ENCODE data around the gene PHF1.
"Not testable (repeated sequence)": the region's sequence is repeated elsewhere in the genome, so short reads cannot be mapped to it uniquely, and the experiment has no call there.

PHF1 gene

DNA sequence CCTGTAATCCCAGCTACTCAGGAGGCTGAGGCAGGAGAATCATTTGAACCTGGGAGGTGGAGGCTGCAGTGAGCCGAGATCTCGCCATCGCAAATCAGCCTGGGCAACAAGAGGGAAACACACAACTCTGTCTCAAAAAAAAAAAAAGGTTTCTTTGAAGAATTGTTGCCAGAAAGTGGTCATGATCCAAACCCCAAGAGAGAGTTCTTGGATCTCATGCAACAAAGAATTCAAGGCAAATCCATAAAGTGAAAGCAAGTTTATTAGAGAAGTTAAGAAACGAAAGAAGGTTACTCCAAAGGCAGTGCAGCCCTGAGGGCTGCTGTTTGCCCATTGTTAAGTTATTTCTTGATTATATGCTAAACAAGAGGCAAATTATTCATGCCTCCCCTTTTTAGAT lies 33.6 kb upstream of the PHF1 start:
- no peak overlapping the region for H3K4ac ChIP-seq (ENCODE audit: low read depth, low read length)
- H3K9ac ChIP-seq (ENCODE audit: low read length) = no peak overlapping the region
- H3K18ac ChIP-seq (ENCODE audit: low read length) = no peak overlapping the region
- H3K36me3 ChIP-seq (ENCODE audit: control insufficient read depth, insufficient read depth, low read length) = no peaks in the 10 kb centered on the region
- no peak overlapping the region for H3K27ac ChIP-seq (ENCODE audit: low read depth, low read length)
- DNase-seq = no peak
- H2BK5ac ChIP-seq (ENCODE audit: low read length) = no peak overlapping the region
- no peak overlapping the region for H3K4me3 ChIP-seq (ENCODE audit: low read length)
- no peak overlapping the region for H3K4me2 ChIP-seq (ENCODE audit: low read length)
- no CpG with 5 or more reads among the region's 4 CpGs for WGBS (ENCODE audit: extremely low coverage, insufficient coverage, low lambda C conversion rate)
- H3K79me2 ChIP-seq (ENCODE audit: control insufficient read depth, insufficient read depth, low read length) = no peaks in the 10 kb centered on the region
- H2BK15ac ChIP-seq (replicated peaks; ENCODE audit: low read depth) = no peak overlapping the region
- H2AK5ac ChIP-seq (ENCODE audit: low read length) = no peak overlapping the region
- no peak overlapping the region for H3K23ac ChIP-seq (ENCODE audit: low read length)
- H4K8ac ChIP-seq (ENCODE audit: low read depth, low read length) = no peak overlapping the region
- no peaks in the 10 kb centered on the region for H3K79me1 ChIP-seq (ENCODE audit: low read length)
- H3K56ac ChIP-seq (ENCODE audit: low read length) = no peak overlapping the region
- no peak overlapping the region for H2BK120ac ChIP-seq (ENCODE audit: low read depth, low read length)
- H3K4me1 ChIP-seq (ENCODE audit: control insufficient read depth, low read depth, low read length) = peaks cover 7% of the 10 kb centered on the region
- no peak overlapping the region for H4K5ac ChIP-seq (ENCODE audit: low read length)
- H3K27me3 ChIP-seq (ENCODE audit: insufficient read depth, low read length, poor library complexity) = no peaks in the 10 kb centered on the region

- not testable (repeated sequence) for H3K27me3 ChIP-seq (ENCODE audit: insufficient read depth, low read length, poor library complexity); H3K4me3 ChIP-seq (ENCODE audit: low read length); H3K36me3 ChIP-seq (ENCODE audit: control insufficient read depth, insufficient read depth, low read length); H3K9ac ChIP-seq (ENCODE audit: low read length); H3K4ac ChIP-seq (ENCODE audit: low read depth, low read length); H2BK5ac ChIP-seq (ENCODE audit: low read length); H4K8ac ChIP-seq (ENCODE audit: low read depth, low read length); H3K18ac ChIP-seq (ENCODE audit: low read length); H3K4me2 ChIP-seq (ENCODE audit: low read length); H4K5ac ChIP-seq (ENCODE audit: low read length); H3K4me1 ChIP-seq (ENCODE audit: control insufficient read depth, low read depth, low read length); H3K23ac ChIP-seq (ENCODE audit: low read length); H2AK5ac ChIP-seq (ENCODE audit: low read length); DNase-seq; H3K79me1 ChIP-seq (ENCODE audit: low read length); H2BK15ac ChIP-seq (replicated peaks; ENCODE audit: low read depth); H3K56ac ChIP-seq (ENCODE audit: low read length); H3K79me2 ChIP-seq (ENCODE audit: control insufficient read depth, insufficient read depth, low read length); H3K27ac ChIP-seq (ENCODE audit: low read depth, low read length); H2BK120ac ChIP-seq (ENCODE audit: low read depth, low read length)
- no CpG with 5 or more reads among the region's 10 CpGs for WGBS (ENCODE audit: extremely low coverage, insufficient coverage, low lambda C conversion rate)
These were observed 31.6 kb upstream of the PHF1 start for GRCh38 chr6:33379184-33379583.

GRCh38 chr6:33380272-33380981 lies 30.4 kb upstream of the PHF1 start:
- H2AK5ac ChIP-seq (ENCODE audit: low read length) = no peak overlapping the region
- H3K79me2 ChIP-seq (ENCODE audit: control insufficient read depth, insufficient read depth, low read length) = no peaks in the 10 kb centered on the region
- no peak overlapping the region for H4K5ac ChIP-seq (ENCODE audit: low read length)
- WGBS (ENCODE audit: extremely low coverage, insufficient coverage, low lambda C conversion rate) = no CpG with 5 or more reads among the region's 2 CpGs
- no peak overlapping the region for H3K18ac ChIP-seq (ENCODE audit: low read length)
- H4K8ac ChIP-seq (ENCODE audit: low read depth, low read length) = no peak overlapping the region
- H2BK5ac ChIP-seq (ENCODE audit: low read length) = no peak overlapping the region
- H3K4me1 ChIP-seq (ENCODE audit: control insufficient read depth, low read depth, low read length) = no peaks in the 10 kb centered on the region
- no peak overlapping the region for H3K56ac ChIP-seq (ENCODE audit: low read length)
- H3K4me2 ChIP-seq (ENCODE audit: low read length) = no peak overlapping the region
- no peaks in the 10 kb centered on the region for H3K27me3 ChIP-seq (ENCODE audit: insufficient read depth, low read length, poor library complexity)
- no peak overlapping the region for H3K4me3 ChIP-seq (ENCODE audit: low read length)
- DNase-seq = no peak
- H3K23ac ChIP-seq (ENCODE audit: low read length) = no peak overlapping the region
- H3K36me3 ChIP-seq (ENCODE audit: control insufficient read depth, insufficient read depth, low read length) = no peaks in the 10 kb centered on the region
- no peak overlapping the region for H3K9ac ChIP-seq (ENCODE audit: low read length)
- H3K79me1 ChIP-seq (ENCODE audit: low read length) = no peaks in the 10 kb centered on the region
- H3K27ac ChIP-seq (ENCODE audit: low read depth, low read length) = no peak overlapping the region
- H2BK15ac ChIP-seq (replicated peaks; ENCODE audit: low read depth) = no peak overlapping the region
- H3K4ac ChIP-seq (ENCODE audit: low read depth, low read length) = no peak overlapping the region
- no peak overlapping the region for H2BK120ac ChIP-seq (ENCODE audit: low read depth, low read length)

GRCh38 chr6:33383427-33384185 lies 27.2 kb upstream of the PHF1 start:
- no CpG with 5 or more reads among the region's 10 CpGs for WGBS (ENCODE audit: extremely low coverage, insufficient coverage, low lambda C conversion rate)
- Histone ChIP-seq H2BK120ac (ENCODE audit: low read depth, low read length) (no peak overlapping the region), H3K79me1 (ENCODE audit: low read length) (no peaks in the 10 kb centered on the region), H2AK5ac (ENCODE audit: low read length) (no peak overlapping the region), H3K27me3 (ENCODE audit: insufficient read depth, low read length, poor library complexity) (no peaks in the 10 kb centered on the region), H3K9ac (ENCODE audit: low read length) (no peak overlapping the region), H3K4me2 (ENCODE audit: low read length) (no peak overlapping the region), H3K79me2 (ENCODE audit: control insufficient read depth, insufficient read depth, low read length) (no peaks in the 10 kb centered on the region), H3K23ac (ENCODE audit: low read length) (no peak overlapping the region), H3K4me3 (ENCODE audit: low read length) (no peak overlapping the region), H2BK15ac (replicated peaks; ENCODE audit: low read depth) (no peak overlapping the region), H3K4me1 (ENCODE audit: control insufficient read depth, low read depth, low read length) (no peaks in the 10 kb centered on the region), H3K27ac (ENCODE audit: low read depth, low read length) (no peak overlapping the region), H4K5ac (ENCODE audit: low read length) (no peak overlapping the region), H3K18ac (ENCODE audit: low read length) (no peak overlapping the region), H4K8ac (ENCODE audit: low read depth, low read length) (no peak overlapping the region), H3K4ac (ENCODE audit: low read depth, low read length) (no peak overlapping the region), H2BK5ac (ENCODE audit: low read length) (no peak overlapping the region), H3K56ac (ENCODE audit: low read length) (no peak overlapping the region), H3K36me3 (ENCODE audit: control insufficient read depth, insufficient read depth, low read length) (no peaks in the 10 kb centered on the region)
- no peak for DNase-seq

DNA sequence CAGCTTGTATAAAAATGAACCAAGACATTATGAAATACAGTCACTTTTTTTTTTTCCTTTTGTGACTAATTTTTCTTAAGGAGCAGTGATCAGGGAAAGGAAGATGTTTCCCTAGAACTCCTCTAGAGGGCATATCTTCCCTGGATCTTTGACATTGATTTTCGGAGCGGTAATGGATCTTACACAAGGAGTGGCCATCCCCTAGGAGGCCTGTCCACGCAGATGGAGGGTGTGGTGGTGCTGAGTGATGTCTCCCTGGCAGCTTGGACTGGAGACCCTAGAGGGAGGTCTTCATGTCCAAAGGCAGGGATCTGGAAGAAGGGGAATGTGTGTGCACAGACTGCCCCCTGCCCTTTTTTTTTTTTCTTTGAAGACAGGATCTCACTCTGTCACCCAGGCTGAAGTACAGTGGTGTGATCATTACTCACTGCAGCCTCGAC lies 26.2 kb upstream of the PHF1 start:
- Histone ChIP-seq H3K18ac (ENCODE audit: low read length) (no peak overlapping the region), H4K5ac (ENCODE audit: low read length) (no peak overlapping the region), H3K23ac (ENCODE audit: low read length) (no peak overlapping the region), H3K4me2 (ENCODE audit: low read length) (no peak overlapping the region), H3K36me3 (ENCODE audit: control insufficient read depth, insufficient read depth, low read length) (no peaks in the 10 kb centered on the region), H3K4me3 (ENCODE audit: low read length) (no peak overlapping the region), H3K56ac (ENCODE audit: low read length) (peak overlapping the region; percentile 49), H3K4ac (ENCODE audit: low read depth, low read length) (no peak overlapping the region), H3K27me3 (ENCODE audit: insufficient read depth, low read length, poor library complexity) (no peaks in the 10 kb centered on the region), H2BK120ac (ENCODE audit: low read depth, low read length) (no peak overlapping the region), H2BK5ac (ENCODE audit: low read length) (no peak overlapping the region), H3K79me1 (ENCODE audit: low read length) (no peaks in the 10 kb centered on the region), H4K8ac (ENCODE audit: low read depth, low read length) (no peak overlapping the region), H2AK5ac (ENCODE audit: low read length) (no peak overlapping the region), H2BK15ac (replicated peaks; ENCODE audit: low read depth) (no peak overlapping the region), H3K27ac (ENCODE audit: low read depth, low read length) (no peak overlapping the region), H3K79me2 (ENCODE audit: control insufficient read depth, insufficient read depth, low read length) (no peaks in the 10 kb centered on the region), H3K9ac (ENCODE audit: low read length) (no peak overlapping the region), H3K4me1 (ENCODE audit: control insufficient read depth, low read depth, low read length) (no peaks in the 10 kb centered on the region)
- peak; percentile 67 for DNase-seq
- WGBS (ENCODE audit: extremely low coverage, insufficient coverage, low lambda C conversion rate) = no CpG with 5 or more reads among the region's 4 CpGs
